OCI-LY3 (cell line): ENCODE data around the gene PER1.

ENCODE experiments used
- CTCF ChIP-seq: fragments of 200-600, 300-600 bp; sonication (generic); IDR thresholded peaks from 2 replicates; pipeline ENCODE4 v1.5.1; 2014; ENCODE audit warnings: antibody characterized with exemption, low read length, low read depth
- EZH2phosphoT487 ChIP-seq: fragments of 200-600 bp; shearing (Covaris generic); IDR thresholded peaks from 2 replicates; pipeline ENCODE4 v1.6.1; 2018; ENCODE audit warnings: antibody characterized with exemption, mixed run types, low read depth

- no peak for TF ChIP-seq CTCF
- TF ChIP-seq EZH2phosphoT487 = no peak
These were observed 14.5 kb upstream of the PER1 start for GRCh38 chr17:8166731-8167130.
